Loucy (cell line): Measurements from ENCODE around the gene DNAH8.

ENCODE experiments used
- H2AFZ ChIP-seq: fragments of 200-600 bp; sonication (generic); 2 replicates; pipeline ENCODE4 v1.6.0; 2016; ENCODE audit warnings: antibody characterized with exemption, mild to moderate bottlenecking, low read length, moderate library complexity
- H3F3A ChIP-seq: fragments of 200-600 bp; 2 replicates; pipeline ENCODE4 v1.6.0; 2016; ENCODE audit warnings: antibody characterized with exemption, low read depth, mild to moderate bottlenecking
- H3K27me3 ChIP-seq: fragments of 200-600 bp; sonication (generic); 2 replicates; pipeline ENCODE4 v1.6.1; 2014; ENCODE audit warnings: low read length, mild to moderate bottlenecking; ENCODE audit not compliant: insufficient read depth, poor library complexity, severe bottlenecking
- H3K36me3 ChIP-seq: fragments of 200-600 bp; sonication (generic); 2 replicates; pipeline ENCODE4 v1.6.1; 2016; ENCODE audit warnings: low read length; ENCODE audit not compliant: insufficient read depth
- H3K4me1 ChIP-seq: fragments of 200-600 bp; sonication (generic); 2 replicates; pipeline ENCODE4 v1.5.1; 2014; ENCODE audit warnings: low read length, mild to moderate bottlenecking; ENCODE audit not compliant: insufficient read depth, poor library complexity, severe bottlenecking
- H3K4me2 ChIP-seq: fragments of 200-600 bp; sonication (generic); 2 replicates; pipeline ENCODE4 v1.6.0; 2014; ENCODE audit warnings: antibody characterized with exemption, low read length, low read depth, mild to moderate bottlenecking; ENCODE audit not compliant: poor library complexity, severe bottlenecking
- H3K4me3 ChIP-seq: fragments of 200-600 bp; sonication (generic); 2 replicates; pipeline ENCODE4 v1.5.1; 2014; ENCODE audit warnings: low read length, mild to moderate bottlenecking, mixed read lengths; ENCODE audit not compliant: poor library complexity, severe bottlenecking
- H3K79me2 ChIP-seq: fragments of 200-600 bp; sonication (generic); 2 replicates; pipeline ENCODE4 v1.6.1; 2014; ENCODE audit warnings: low read length; ENCODE audit not compliant: insufficient read depth
- H3K9ac ChIP-seq: fragments of 200-600 bp; sonication (generic); 2 replicates; pipeline ENCODE4 v1.6.0; 2014; ENCODE audit warnings: mild to moderate bottlenecking, low read depth, low read length, moderate library complexity; ENCODE audit not compliant: poor library complexity, severe bottlenecking
- H3K9me2 ChIP-seq: fragments of 200-600 bp; sonication (generic); replicated peaks from 2 replicates; pipeline ENCODE4 v1.6.1; 2016; ENCODE audit warnings: low read depth, low read length, mixed read lengths
- H3K9me3 ChIP-seq: fragments of 200-600 bp; sonication (generic); 2 replicates; pipeline ENCODE4 v1.6.1; 2014; ENCODE audit warnings: mild to moderate bottlenecking, antibody characterized with exemption, low read length, low read depth; ENCODE audit not compliant: insufficient read depth
- H4K20me1 ChIP-seq: fragments of 200-600 bp; sonication (generic); 2 replicates; pipeline ENCODE4 v1.6.0; 2014; ENCODE audit warnings: antibody characterized with exemption, low read length, mild to moderate bottlenecking; ENCODE audit not compliant: insufficient read depth, poor library complexity, severe bottlenecking
- CTCF ChIP-seq: fragments of 200-600 bp; sonication (generic); conservative IDR thresholded peaks from 2 replicates; pipeline ENCODE4 v1.5.1; 2014; ENCODE audit warnings: mild to moderate bottlenecking, antibody characterized with exemption, low read length
- EZH2phosphoT487 ChIP-seq: fragments of 200-600 bp; IDR thresholded peaks from 2 replicates; pipeline ENCODE4 v1.6.1; 2018; ENCODE audit warnings: antibody characterized with exemption, mild to moderate bottlenecking, moderate library complexity, borderline replicate concordance

Gene DNAH8

GRCh38 chr6:38924791-38925509 is 209.8 kb downstream of the DNAH8 start:
- H3K4me3 ChIP-seq: no peak overlapping the region

GRCh38 chr6:38929560-38929959 is 214.4 kb downstream of the DNAH8 start:
- Histone ChIP-seq H3K4me1 (peaks cover 8% of the 10 kb centered on the region), H3F3A (no peaks in the 10 kb centered on the region), H2AFZ (no peak overlapping the region), H3K27me3 (no peaks in the 10 kb centered on the region), H3K36me3 (no peaks in the 10 kb centered on the region), H3K4me2 (no peak overlapping the region), H3K9ac (no peak overlapping the region), H3K9me2 (no peaks in the 10 kb centered on the region), H3K79me2 (no peaks in the 10 kb centered on the region), H3K4me3 (no peak overlapping the region), H3K9me3 (no peaks in the 10 kb centered on the region), H4K20me1 (no peaks in the 10 kb centered on the region)
- TF ChIP-seq CTCF (peak; percentile 44), EZH2phosphoT487 (no peak)

More at GRCh38 chr6:38924791-38925509, 209.8 kb downstream of the DNAH8 start:
- Histone ChIP-seq H4K20me1 (no peaks in the 10 kb centered on the region), H3K27me3 (no peaks in the 10 kb centered on the region), H3K9ac (no peak overlapping the region), H3F3A (no peaks in the 10 kb centered on the region), H3K36me3 (no peaks in the 10 kb centered on the region), H3K4me1 (peaks cover 6% of the 10 kb centered on the region), H3K9me3 (no peaks in the 10 kb centered on the region), H3K79me2 (no peaks in the 10 kb centered on the region), H3K4me2 (no peak overlapping the region), H3K9me2 (no peaks in the 10 kb centered on the region), H2AFZ (no peak overlapping the region)
- no peak for TF ChIP-seq EZH2phosphoT487
- TF ChIP-seq CTCF: no peak

GRCh38 chr6:38933426-38933825 is 218.3 kb downstream of the DNAH8 start:
- no peaks in the 10 kb centered on the region for H3K9me3 ChIP-seq
- no peaks in the 10 kb centered on the region for H3F3A ChIP-seq
- H3K4me1 ChIP-seq: peaks cover 9% of the 10 kb centered on the region
- no peaks in the 10 kb centered on the region for H3K9me2 ChIP-seq
- H3K79me2 ChIP-seq: no peaks in the 10 kb centered on the region
- no peaks in the 10 kb centered on the region for H4K20me1 ChIP-seq
- H3K27me3 ChIP-seq: no peaks in the 10 kb centered on the region
- no peak overlapping the region for H3K4me3 ChIP-seq
- peak; percentile 76 for TF ChIP-seq CTCF
- TF ChIP-seq EZH2phosphoT487: no peak
- no peak overlapping the region for H3K4me2 ChIP-seq
- H3K36me3 ChIP-seq: no peaks in the 10 kb centered on the region
- peak overlapping the region; percentile 78 for H2AFZ ChIP-seq
- no peak overlapping the region for H3K9ac ChIP-seq
